Measurements from ENCODE around the gene OSTN. TPM values are rescaled to one million over a fixed set of nuclear protein-coding genes. Genes with fewer than 3 reads are reported as not detected.

Gene OSTN, protein sequence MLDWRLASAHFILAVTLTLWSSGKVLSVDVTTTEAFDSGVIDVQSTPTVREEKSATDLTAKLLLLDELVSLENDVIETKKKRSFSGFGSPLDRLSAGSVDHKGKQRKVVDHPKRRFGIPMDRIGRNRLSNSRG
- not detected for total RNA-seq

DNA sequence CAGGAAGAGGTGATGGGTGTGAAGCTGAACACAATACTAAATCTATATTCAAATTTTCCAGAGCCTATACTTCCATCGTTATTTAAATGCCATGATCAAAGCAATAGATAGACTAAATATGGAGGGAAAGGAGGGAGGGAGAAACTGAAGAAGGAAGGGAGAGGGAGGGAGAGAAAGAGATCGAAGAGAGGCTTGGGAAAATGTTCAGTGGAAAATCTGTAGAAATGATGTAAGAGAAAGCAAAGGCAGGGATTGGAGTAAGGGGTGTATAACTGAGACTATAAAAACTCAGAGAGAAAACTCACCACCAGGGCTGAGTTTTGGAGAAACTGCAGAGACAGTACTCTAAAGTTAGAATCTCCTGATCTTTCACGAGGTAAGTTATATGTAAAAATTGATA lies at the start of gene OSTN:
Gene OSTN, plus strand, starts transcription at position 310 of the 400 bp plus-strand sequence. CDS start 13,292 bp downstream, outside the sequence.
- H3K27ac ChIP-seq = no peak within 1 kb of the TSS
- 68 to 73% methylated on average over 3 of the region's 3 CpGs for WGBS, 2 donors
- no peak within 1 kb of the TSS for H3K4me3 ChIP-seq
- H3K4me1 ChIP-seq = no peaks in the 10 kb centered on the region
- H3K36me3 ChIP-seq = no peaks in the 10 kb centered on the region
- no peaks in the 10 kb centered on the region for H3K9me3 ChIP-seq
- no peak for DNase-seq (ENCODE audit: low spot score in 2 of 2)
- no peak for TF ChIP-seq EP300 (IDR thresholded peaks at IDR 0.05)
- no peak for TF ChIP-seq POLR2A (IDR thresholded peaks at IDR 0.05)
- TF ChIP-seq, protein P1, sequence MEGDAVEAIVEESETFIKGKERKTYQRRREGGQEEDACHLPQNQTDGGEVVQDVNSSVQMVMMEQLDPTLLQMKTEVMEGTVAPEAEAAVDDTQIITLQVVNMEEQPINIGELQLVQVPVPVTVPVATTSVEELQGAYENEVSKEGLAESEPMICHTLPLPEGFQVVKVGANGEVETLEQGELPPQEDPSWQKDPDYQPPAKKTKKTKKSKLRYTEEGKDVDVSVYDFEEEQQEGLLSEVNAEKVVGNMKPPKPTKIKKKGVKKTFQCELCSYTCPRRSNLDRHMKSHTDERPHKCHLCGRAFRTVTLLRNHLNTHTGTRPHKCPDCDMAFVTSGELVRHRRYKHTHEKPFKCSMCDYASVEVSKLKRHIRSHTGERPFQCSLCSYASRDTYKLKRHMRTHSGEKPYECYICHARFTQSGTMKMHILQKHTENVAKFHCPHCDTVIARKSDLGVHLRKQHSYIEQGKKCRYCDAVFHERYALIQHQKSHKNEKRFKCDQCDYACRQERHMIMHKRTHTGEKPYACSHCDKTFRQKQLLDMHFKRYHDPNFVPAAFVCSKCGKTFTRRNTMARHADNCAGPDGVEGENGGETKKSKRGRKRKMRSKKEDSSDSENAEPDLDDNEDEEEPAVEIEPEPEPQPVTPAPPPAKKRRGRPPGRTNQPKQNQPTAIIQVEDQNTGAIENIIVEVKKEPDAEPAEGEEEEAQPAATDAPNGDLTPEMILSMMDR (IDR thresholded peaks at IDR 0.05) = no peak
- no peaks in the 10 kb centered on the region for H3K27me3 ChIP-seq

DNA sequence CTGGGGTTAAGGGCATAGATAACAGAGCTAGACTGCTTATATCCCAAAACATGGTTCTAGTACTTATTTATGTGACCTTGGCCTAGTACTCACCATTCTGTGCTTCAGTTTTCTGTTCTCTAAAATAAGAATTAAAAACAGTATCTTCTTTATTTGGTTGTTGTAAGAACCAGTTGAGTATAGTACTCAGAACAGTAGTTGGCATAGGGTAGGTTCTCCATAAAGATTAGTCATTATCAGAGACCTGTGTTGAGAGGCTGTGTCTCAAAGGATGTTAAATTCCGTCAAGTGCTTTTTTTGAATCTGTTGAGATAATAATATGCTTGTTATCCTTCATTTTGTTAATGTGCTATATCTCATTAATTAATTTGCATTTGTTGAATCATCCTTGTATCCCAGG lies 47.4 kb upstream of the OSTN start:
- 83 to 90% methylated on average over 1 of the region's 1 CpG for WGBS, 2 donors
- H3K4me1 ChIP-seq = no peaks in the 10 kb centered on the region
- H3K9me3 ChIP-seq = peaks cover 0 to 27% (median 3%) of the 10 kb centered on the region in 4 donors
- H3K27me3 ChIP-seq = no peaks in the 10 kb centered on the region
- no peak overlapping the region for H3K27ac ChIP-seq
- H3K36me3 ChIP-seq = no peaks in the 10 kb centered on the region
- TF ChIP-seq, protein P1 (IDR thresholded peaks at IDR 0.05) = no peak
- TF ChIP-seq POLR2A (IDR thresholded peaks at IDR 0.05) (no peak), EP300 (IDR thresholded peaks at IDR 0.05) (no peak)
- no peak for DNase-seq (ENCODE audit: low spot score in 2 of 2)
- H3K4me3 ChIP-seq = no peak overlapping the region

DNA sequence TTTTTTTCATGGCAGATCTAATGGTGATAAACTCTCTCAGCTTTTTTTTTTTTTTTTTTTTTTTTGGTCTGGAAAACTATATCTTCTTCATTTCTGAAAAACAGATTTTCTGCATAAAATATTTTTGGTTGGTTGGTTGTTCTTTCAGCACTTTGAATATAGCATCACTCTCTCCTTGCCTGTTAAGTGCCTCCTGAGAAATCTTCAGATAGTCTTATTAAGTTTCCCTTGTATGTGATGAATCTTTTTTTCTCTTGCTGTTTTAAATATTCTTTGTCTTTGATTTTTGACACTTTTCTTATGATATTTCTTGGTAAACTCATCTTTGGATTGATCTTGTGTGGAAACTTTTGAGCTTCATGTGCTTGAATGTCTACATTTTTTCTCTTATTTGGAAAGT lies 44.2 kb upstream of the OSTN start:
- Histone ChIP-seq H3K27me3 (no peaks in the 10 kb centered on the region), H3K27ac (no peak overlapping the region), H3K36me3 (no peaks in the 10 kb centered on the region), H3K9me3 (peaks cover 0 to 27% (median 3%) of the 10 kb centered on the region in 4 donors), H3K4me1 (no peaks in the 10 kb centered on the region), H3K4me3 (no peak overlapping the region)
- no peak for DNase-seq (ENCODE audit: low spot score in 2 of 2)
- TF ChIP-seq EP300 (IDR thresholded peaks at IDR 0.05) = no peak

DNA sequence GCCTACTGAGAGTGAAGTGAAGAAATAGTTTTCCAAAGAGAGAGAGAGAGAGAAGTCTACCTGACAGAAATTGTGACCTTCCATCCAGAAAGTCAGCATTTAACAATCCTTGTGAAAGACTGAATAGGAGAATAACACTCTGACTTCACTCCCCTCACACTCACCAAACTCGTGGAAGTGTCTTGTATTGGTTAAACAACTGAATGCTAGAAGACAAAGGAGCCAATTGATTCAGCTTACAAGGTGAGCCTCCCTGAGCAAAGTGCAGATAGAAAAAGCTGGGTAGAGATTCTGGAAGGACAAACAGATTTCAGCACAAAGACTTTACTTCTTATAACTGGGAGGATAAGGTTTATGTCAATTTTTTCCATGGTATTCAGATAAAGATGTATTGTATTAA lies 40.8 kb upstream of the OSTN start:
- no peak overlapping the region for H3K4me3 ChIP-seq
- H3K27ac ChIP-seq = no peak overlapping the region
- no peaks in the 10 kb centered on the region for H3K27me3 ChIP-seq
- no peak for DNase-seq (ENCODE audit: low spot score in 2 of 2)
- no peaks in the 10 kb centered on the region for H3K4me1 ChIP-seq
- H3K9me3 ChIP-seq = peaks cover 0 to 27% (median 3%) of the 10 kb centered on the region in 4 donors
- H3K36me3 ChIP-seq = no peaks in the 10 kb centered on the region
- TF ChIP-seq EP300 (IDR thresholded peaks at IDR 0.05) = no peak
- TF ChIP-seq, protein P1 (IDR thresholded peaks at IDR 0.05) = no peak
- TF ChIP-seq POLR2A (IDR thresholded peaks at IDR 0.05) = no peak
- WGBS, 2 donors = 26 to 29% methylated on average over 1 of the region's 1 CpG

DNA sequence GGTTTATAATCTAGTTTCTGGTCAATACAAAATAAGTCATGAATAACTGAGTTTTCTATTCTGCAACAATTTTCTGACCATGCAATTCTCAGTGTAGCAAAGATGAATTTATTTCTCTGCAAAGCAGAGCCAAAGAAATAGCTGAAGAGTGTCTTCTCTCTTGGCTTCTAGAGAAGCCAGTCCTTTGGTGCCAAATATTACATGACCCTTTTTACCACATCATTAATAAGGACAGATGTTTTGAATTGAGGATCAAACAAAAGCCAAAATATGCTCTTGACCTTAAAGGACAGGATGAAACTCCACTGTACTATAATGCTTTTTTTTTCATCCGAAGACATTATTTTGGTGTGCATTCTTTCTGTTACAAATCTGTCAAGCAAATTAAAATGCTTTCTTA lies 40.2 kb upstream of the OSTN start:
- Histone ChIP-seq H3K9me3 (peaks cover 0 to 21% (median 3%) of the 10 kb centered on the region in 4 donors), H3K4me3 (no peak overlapping the region), H3K4me1 (no peaks in the 10 kb centered on the region), H3K27me3 (no peaks in the 10 kb centered on the region), H3K36me3 (no peaks in the 10 kb centered on the region), H3K27ac (no peak overlapping the region)
- DNase-seq (ENCODE audit: low spot score in 2 of 2) = no peak
- TF ChIP-seq, protein P1 (IDR thresholded peaks at IDR 0.05) = no peak
- TF ChIP-seq POLR2A (IDR thresholded peaks at IDR 0.05) (no peak), EP300 (IDR thresholded peaks at IDR 0.05) (no peak)
- 54 to 70% methylated on average over 1 of the region's 1 CpG for whole genome bisulfite sequencing, 2 donors

DNA sequence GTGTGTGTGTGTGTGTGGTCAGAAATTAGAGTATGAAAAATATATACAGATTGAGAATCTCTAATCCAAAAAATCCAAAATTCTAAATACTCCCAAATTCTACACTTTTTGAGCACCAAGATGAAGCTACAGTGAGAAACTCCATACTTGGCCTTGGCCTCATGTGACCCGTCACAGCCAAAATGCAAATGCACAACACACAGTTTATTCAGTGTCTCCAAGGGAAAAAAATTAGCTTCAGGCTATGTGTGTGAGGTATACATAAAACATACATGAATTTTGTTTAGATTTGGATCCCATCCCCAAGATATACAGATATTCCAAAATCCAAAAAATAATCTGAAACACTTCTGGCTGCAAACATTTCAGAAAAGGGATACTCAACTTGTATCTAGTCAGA lies 33.2 kb upstream of the OSTN start:
- no peak for DNase-seq (ENCODE audit: low spot score in 2 of 2)
- H3K4me1 ChIP-seq = no peaks in the 10 kb centered on the region
- H3K27ac ChIP-seq = no peak overlapping the region
- no peak overlapping the region for H3K4me3 ChIP-seq
- no peaks in the 10 kb centered on the region for H3K9me3 ChIP-seq
- WGBS, 2 donors = 88% methylated on average over 1 of the region's 1 CpG
- H3K36me3 ChIP-seq = no peaks in the 10 kb centered on the region
- TF ChIP-seq, protein P1 (IDR thresholded peaks at IDR 0.05) = no peak
- TF ChIP-seq POLR2A (IDR thresholded peaks at IDR 0.05) (no peak), EP300 (IDR thresholded peaks at IDR 0.05) (no peak)
- no peaks in the 10 kb centered on the region for H3K27me3 ChIP-seq

Data from tibial nerve (tissue), 4 donors.